HG03108 (cell line): Measurements from ENCODE around the gene RPS29.

Experiments
- ATAC-seq: cut with Tn5 transposase; IDR thresholded peaks from one replicate; pipeline ENCODE4 v1.9.1; 2021; ENCODE audit warnings: moderate library complexity; ENCODE audit not compliant: unreplicated experiment

RPS29 gene

DNA sequence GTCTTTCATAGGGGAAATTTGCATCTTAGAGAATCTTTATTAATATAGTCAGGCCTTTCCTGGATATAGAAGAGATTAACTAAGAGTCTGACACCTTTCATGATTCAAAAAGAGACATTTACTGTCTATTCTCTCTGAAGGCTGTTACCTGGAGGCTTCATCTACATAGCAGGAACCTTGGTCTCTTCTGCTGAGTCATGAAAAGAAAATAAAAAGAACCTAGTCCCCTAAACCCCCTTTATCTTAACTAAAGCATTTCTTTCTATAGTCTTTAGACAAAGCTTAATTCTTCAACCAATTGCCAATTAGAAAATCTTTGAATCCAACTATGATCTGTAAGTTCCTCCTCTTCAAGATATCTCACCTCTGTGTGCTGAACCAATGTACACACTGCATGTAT, 33.1 kb downstream of the RPS29 start:
- ATAC-seq: no peak

DNA sequence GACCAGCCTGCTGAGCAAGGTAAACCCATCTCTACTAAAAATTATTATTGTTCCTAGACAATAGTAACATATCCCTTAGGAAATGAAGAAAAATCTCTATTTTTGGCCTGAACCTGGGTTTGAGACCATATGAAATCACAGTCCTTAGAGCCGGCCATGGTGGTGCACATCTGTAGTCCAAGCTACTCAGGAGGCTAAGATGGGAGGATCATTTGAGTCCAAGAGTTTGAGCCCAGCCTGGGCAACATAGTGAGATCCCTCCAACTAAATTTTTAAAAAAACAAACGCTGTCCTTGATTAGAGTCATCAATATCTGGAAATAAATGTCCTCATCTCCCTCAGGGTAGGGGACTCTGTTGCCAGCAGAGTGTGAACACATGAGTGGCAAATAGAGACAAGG, 34.6 kb downstream of the RPS29 start:
- no peak for ATAC-seq

GRCh38 chr14:49550286-49551184, 35.6 kb downstream of the RPS29 start:
- ATAC-seq: no peak

GRCh38 chr14:49549881-49550280, 36.3 kb downstream of the RPS29 start:
- ATAC-seq: no peak

DNA sequence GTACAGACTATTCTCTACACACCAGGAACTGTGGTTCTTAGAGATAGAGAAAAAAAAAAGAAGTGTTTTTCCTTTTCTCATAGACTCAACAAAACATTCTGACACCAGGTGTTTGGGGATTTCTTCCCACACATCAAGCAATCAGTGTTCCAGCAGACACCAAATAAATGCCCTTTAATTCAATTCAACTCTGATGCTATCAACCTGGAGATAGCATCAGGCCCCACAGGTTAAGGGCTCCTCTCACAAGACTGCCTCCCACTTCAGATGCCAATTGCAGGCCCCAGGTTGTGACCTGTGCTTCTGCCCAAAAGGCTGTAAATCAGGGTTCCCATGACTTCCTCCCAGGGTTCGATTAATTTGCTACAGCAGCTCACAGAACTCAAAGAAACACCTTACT, 36.7 kb downstream of the RPS29 start:
- ATAC-seq: no peak

DNA sequence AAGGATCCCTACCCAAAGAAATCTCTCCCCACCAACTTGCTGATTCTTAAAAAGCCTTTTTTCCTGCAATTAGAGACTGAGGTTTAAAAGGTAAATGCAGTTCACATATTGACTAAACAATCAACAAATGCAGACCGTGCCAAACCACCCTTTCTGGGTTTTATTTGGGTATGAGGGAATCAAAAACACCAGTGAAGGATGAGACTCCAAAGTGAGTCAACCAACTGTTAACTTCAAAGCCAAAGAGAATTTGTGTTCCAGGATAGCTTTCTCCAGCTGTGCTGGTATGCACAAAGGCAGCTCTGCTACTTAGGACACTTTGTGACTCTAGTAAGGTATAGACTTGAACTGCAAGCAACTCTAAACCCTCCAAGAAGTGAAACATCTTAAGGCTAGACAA, 39.4 kb downstream of the RPS29 start:
- no peak for ATAC-seq

GRCh38 chr14:49545716-49546115, 40.5 kb downstream of the RPS29 start:
- ATAC-seq: no peak

GRCh38 chr14:49545071-49545470, 41.1 kb downstream of the RPS29 start:
- no peak for ATAC-seq

- ATAC-seq: no peak
Measured at GRCh38 chr14:49541049-49541448, 45.1 kb downstream of the RPS29 start.

DNA sequence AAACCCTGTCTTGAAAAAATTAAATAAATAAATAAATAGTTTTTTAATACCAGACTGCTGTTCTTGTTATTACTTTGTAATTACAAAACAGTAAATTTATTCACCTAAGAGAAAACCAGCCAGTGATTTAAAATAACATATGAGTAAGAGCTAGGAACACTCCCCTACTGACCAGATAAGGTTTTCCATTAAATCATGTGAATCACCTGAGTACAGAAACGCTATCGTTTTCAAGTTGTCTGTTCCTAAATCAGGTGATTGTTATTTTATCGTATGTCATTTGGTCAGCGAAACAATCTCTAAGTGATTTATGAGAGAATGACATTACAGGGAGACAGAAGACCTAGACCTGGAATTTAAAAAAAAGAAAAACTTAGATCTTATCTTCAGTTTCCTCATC, 47.3 kb downstream of the RPS29 start:
- no peak for ATAC-seq
